ELF-1 (cell line): ENCODE measurements around the gene PSAP.

Experiments used
- DNase-seq: peaks from one replicate; pipeline ENCODE4 v3.0.0-alpha.2; 2016; ENCODE audit warnings: low read depth, low spot score

The PSAP gene

DNA sequence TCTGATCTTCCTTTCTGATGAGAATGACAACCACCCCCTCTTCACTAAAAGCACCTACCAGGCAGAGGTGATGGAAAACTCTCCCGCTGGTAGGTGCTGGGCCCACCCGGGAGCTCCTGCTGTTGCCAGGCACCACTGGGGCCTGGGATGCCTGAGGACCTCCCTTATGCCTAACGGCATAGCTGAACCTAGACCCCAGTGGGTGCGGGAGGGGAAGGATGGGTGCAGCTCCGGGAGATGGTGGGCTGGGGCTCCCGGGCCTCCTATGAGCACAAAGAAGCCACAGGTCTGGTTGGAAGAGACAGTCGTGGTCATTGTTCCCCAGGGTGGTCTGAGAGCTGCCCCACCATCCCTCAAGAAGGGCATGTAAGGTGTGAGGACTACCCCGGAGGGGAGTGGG lies 62.1 kb downstream of the PSAP start:
- no peak for DNase-seq

DNA sequence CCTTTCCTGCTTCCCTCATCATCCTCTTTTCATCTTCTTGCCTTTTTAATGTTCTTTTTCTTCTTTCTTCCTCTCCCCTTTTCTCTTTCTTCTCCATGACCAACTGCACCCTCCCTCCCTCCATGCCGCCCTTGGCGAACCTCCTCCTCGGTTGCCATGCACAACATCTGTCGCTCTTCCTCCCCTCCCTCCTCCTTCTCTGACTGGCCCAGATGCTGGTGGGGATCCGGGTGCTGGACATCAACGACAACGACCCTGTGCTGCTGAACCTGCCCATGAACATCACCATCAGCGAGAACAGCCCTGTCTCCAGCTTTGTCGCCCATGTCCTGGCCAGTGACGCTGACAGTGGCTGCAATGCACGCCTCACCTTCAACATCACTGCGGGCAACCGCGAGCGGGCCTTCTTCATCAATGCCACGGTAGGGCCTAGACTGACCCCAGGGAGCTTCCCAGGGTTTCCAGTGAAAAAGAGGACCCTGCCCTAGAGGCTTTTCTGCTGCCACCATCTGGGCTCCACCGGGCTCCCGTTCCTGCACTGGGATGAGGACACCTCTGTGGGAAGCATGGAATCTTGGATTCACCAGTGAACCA lies 66.3 kb downstream of the PSAP start:
- DNase-seq: no peak

DNA sequence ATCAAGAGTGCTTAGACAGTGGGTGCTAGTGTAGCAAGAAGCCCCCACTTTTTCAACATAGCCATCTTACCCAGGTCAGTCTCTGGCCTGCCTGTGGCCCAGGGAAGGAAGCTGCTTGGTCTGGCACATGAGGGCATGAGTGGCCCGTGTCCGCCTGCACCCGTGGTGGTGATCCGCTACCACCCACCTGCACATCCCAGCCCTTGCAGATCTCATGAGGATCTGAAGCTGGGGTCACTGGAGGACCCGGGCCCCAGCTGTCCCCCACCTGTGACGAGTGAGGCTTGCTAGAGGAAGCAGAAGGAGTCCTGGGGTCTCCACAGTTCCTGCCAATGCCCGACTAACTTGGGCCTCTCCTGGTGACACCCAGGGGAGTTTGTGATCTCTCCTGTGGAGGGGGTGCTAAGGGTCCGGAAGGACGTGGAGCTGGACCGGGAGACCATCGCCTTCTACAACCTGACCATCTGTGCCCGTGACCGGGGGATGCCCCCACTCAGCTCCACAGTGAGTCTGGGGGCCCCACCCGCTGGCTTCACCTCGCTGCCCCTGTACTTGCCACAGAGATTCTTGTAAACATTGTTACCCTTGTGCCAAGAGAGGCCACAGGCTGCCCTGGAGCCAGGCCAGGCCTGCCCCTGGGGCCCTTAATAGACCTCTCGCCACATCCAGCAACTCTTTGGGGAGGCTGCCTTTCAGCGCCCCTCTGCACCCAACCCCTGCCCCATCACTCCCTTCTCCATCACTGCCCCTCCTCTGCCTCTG lies 67.0 kb downstream of the PSAP start:
- no peak for DNase-seq

DNA sequence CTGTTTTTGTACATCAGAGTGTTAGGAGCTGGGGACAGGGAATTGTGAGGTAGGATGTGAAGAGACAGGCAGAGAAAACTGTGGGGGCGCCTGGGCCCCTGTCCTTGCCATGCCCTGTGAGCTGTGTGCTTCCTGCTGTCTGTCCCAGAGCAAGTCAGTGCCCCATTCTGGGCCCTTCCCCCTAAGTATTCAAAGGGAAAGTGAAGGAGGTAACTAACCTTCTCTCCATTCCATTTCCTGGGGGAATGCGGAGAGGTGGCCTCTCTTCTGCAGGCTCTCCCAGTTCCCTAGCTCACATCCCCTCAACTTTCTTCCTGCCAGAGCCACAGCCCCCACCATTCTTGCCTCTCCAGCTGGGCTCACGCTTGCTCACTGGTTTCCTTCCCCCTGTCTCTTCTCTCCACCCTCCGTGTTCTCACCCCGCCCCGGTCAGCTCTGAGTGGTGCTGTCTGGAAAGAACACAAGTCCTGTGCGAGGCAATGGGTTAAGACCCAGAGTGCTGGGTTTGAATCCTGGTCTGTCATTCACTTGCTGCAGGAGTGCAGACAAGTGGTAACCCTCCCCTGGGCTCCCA lies 68.0 kb downstream of the PSAP start:
- DNase-seq: no peak

DNA sequence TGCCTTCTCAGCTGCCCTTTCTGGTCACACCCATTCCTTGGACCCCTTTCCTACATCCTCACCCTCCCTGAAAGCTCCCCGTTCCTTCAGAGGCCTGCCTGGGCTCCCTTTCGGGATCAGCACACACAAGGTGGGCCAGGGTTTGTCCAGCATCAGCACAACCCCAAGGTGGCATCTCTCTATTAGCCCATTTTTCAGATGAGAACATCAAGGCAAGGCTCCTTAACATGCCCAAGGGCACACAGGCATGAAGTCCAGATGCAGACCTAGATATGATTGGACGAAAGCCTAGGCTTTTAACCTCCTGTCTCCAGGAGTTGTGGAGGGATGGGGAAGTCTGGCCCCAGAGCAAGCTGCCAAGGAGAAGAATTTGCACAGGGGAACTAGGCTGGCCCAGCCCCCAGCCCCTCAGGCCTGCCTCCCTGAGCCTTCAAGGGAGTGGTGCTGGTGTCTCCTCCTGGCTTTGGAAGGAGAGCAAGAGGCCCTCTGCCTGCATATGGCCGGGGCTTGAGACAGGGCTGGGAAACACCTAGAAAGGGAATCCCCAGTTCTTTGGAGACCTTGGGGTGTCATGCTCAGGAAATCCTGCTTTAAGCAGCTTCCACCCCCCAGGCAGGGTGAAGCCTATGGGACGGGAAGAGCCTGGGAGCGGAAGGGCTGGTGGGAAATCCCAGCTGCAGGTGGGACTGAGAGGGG lies 68.7 kb downstream of the PSAP start:
- DNase-seq: no peak

DNA sequence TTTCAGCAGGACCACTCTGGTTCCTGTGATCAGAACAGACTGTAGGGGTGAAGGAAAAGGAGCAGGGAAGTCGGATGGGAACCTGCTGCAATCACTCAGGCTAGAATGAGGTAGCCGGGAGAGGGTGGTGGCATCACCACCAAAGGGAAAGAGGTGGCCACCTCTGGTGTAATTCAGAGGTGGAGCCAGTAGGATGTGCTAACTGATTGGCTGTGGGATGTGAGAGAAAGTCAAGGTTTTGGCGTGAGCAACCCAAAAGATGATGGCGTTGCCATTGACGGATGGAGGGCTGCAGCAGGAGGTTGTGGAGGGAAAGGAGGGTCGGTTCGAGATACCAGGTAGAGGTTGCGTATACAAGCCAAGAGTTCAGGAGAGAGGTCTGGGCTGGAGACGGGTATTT lies 70.3 kb downstream of the PSAP start:
- no peak for DNase-seq

DNA sequence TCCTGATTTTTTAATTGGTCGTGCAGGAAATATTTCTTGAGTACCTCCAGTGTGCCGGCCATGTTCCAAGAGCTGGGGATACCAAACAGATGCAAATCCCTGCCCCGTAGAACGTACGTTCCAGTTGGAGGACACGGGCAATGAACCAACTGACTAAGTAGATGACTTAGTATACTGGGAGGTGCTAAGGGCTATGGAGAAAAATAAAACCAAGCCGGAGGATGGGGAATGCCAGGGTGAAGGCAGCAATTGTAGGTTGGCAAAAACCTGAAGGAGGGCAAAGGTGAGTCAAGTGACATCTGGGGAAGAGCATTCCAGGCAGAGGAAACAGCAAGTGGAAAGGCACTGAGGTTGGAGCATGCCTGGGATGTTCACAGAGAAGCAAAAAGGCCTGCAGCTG lies 70.9 kb downstream of the PSAP start:
- no peak for DNase-seq

DNA sequence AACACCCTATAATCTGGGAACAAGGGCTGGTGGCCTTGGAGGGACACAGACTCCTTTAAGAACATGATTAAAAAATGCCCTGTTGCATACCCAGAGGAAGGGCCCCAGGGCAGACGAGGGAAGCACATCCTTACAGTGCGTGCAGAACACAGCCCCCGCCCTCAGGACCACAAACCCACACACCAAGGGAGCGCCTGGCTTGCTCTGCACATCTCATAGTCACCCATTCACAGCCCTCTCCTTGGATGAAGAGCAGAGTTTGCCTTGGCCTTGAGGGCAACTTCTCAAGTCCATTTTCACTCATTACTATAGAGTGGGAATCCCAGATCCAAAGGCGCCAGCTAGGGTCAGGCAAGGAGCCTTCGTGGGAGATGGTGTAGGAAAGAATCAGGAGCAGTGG lies 71.4 kb downstream of the PSAP start:
- DNase-seq: no peak

DNA sequence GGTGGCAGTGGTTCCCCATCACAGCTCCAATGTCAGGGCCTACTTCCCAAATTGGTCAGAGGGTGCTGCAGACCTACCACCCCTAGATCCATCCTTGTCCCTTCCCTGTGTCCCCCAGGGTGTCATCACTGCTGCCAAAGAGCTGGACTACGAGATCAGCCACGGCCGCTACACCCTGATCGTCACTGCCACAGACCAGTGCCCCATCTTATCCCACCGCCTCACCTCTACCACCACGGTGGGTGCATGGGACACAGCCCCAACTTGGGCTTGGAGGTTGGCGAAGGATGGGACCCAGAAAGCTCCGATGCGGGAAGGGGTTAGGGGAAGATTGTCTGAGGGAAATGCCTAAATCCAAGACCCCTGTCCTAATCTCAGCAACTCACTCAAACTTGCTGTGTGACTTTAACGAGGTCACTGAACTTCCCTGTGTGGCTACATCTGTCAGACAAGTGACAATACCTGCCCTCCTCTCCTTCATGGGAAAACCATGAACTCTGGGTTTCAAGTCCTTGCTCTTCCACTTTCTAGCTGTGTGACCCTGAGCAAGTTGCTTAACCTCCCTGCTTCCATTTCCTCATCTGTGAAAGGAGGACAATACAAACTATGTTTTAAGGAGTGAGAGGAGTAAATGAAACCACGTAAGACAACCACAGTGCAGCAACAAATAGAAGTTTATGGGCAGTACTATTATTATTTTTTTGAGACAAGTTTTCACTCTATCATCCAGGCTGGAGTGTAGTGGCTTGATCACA lies 72.8 kb downstream of the PSAP start:
- DNase-seq: no peak

DNA sequence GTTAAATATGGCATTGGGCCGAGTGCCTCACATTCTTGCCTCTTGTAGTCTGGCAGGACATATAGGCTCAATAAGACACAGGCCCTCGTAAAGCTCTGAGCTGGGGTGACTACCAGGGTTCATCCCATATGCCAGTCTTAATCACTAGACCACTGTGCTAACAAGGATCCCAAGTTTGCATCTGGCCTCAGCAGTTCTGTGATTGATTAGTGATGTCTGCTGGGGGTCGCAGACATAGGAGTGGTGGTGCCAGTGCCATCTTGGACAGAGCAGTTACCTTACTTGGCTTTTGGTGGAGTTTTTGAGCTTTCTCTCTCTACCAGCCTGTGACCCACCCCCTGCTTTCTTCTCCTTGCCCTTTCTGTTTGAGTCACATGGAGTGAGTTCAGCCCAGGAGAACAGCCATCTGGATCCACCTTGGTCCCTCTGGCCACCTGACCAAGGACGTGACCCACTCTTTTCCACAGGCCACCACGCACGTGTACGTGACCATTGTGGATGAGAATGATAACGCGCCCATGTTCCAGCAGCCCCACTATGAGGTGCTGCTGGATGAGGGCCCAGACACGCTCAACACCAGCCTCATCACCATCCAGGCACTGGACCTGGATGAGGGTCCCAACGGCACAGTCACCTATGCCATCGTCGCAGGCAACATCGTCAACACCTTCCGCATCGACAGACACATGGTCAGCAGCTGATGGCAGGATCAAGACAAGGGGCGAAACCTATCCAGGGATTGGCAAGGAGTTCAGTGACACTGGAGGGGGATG lies 73.7 kb downstream of the PSAP start:
- DNase-seq: no peak

DNA sequence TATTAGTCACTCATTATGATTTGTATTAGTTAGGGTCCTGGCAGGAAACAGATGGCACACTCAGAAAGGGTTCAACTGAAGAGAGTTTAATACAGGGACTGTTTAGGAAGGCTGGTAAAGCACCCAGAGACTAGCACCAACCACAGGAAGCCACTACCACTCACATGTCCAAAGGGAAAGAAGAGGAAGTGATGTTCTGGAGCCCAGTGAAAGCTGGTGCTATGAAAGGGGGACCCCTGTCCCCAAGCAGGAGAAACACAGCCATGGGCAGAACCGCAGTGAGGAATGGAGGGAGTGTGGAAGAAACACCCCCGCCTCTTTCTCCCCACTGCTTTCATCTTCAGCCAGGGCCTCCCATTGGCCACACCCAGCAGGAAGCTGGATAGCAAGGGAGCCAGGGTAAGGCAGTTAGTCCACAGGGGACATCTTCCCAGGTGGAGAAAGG lies 74.5 kb downstream of the PSAP start:
- DNase-seq: no peak

DNA sequence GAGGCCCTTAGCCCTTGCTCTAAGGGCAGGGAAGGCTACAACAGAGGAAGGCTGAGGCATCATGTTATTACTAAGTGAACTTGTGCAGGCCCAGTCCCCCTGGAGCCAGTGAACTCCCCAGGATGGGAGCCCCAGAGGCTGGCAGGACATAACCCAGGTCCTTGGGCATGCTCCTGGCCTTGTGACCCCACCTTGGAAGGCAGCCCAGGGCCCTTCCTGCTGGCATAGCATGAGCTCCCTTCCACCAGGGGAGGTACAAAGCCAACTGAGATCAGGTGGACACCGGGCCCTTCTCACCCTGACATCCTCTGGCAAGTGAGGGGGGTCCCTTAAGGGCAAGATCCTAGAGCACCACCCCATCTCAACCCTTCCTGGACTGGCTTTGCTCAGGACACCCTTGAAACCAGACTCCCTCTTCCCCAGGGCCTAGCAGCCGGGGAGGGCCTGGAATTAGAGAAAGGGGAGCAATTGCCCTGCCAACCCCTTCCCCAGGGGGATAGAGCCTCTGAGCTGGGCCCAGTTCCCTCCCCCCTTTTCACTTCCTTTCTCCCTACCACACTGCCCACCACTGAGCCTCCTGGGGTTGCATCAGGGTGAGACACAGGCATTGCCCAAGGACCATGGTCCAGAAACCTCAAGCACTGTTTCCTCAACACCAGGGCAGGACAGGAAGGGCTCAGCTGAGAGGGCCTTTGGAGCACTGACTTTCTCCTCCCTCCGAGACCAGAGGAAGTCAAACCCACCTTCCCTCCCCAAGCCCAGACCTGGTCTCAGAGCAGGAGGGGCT lies 75.9 kb downstream of the PSAP start:
- DNase-seq: no peak

DNA sequence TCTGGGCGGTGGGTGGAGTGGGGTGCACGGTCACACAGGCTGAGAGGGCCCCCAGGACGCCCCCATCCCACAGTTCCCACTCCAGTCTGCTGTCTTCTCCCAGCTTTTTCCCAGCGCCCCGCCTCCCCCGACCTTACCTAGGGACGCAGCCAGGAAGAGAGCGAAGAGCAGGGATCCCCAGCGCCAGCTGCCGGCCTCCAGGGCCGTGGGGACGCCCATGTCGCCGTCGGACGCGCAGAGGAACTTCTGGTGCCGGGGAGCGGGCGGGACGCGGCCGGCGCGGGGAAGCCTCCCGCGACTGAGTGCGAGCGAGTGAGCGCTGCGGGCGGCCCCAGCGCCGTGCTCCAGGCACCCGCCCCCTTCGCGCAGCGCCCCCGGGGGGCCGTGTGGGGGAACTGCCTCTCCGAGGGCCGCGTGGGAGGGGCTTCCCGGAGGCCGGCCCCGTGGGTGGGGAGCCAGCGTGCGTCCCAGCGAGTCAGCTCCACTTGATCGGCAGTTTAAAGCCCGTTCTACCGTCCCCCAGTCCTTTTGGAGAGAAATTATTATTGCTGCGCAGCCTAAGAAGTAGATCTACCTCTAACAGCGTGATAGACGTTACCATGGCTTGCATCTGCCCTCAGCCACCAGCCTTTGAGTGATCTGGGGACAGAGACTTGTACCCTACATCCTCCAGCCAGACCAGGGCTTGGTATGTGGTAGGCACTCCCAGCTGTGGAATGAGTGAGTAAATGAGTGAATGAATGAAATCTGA lies 77.7 kb downstream of the PSAP start, which contains the start of gene VSIR:
VSIR (minus strand) TSS at position 300 of the 751 bp plus-strand sequence; CDS start at position 219, 81 bp downstream.
- peak; percentile 84 for DNase-seq

DNA sequence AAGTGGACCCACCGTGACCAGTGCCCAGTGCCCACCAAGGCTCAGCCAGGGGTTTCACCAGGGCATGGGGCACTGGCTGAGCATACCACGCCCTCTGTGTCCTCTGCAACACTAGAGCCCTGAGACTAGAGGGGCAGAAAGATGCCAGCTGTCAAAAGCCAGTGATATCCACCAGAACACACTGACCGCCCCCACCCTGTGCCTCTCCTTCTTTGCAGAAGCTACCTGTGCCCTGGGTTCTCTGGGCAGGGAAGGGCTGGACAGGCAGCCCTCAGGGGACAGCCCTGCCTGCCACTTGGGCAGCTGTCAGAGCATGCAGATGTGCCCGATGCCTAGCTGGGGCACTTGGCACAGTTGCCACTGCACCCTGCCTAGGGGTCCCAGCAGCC lies 78.2 kb downstream of the PSAP start:
- no peak for DNase-seq

DNA sequence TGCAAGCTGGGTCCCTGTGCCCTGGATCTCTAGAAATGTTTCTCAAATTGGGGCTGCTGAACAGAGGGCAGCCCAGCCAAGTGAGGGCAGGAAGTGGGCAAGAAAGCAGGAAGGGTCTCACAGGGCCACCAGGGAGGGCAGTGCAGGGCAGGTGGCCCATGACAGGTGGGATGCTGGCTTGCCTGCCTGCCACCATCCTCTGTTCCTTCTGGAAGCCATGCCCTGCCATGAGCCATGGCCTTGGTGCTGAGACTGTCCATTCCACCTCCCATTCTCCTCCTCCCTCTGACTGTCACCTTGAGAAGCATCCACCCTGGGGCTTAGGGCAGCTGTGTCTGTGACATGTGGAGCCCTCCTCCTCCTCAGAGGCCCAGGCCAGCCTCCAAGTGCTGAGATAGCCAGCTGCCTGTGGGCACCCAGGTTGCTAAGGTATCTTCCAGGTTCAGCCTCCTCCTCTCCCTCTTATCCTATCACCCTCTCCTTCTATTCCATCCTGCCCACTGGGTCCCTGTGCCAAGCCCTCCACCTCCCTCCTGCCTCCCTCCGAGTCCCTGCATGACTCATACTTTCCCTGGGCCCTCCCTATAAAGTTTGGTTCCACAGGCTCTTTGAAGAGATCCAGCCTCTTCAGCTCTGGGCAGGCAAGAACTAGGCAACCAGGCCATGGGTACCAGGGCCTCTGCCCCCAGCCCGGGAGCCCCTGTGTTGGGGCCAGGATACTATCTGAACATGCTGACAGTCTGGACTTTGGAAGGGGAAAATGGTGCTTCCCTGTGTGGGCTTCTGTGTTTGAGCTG lies 79.0 kb downstream of the PSAP start:
- no peak for DNase-seq

DNA sequence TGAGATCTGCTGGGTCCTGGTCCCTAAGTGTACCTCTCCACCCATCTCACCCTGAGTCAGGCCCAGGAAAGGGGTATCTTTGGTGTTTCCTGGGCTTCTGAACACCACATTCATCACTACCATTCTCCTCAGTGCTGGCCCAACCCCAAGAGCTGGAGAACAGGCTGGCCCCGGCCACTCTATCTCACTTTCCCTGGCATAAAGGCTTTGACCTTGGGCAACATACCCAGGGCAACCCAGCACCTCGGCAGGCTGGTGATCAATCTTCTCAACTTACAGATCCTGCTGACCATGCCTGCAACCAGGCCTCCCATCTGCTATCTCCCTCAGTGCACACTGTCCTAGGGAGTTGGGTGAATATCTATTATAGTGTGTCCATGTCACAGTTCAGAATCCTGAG lies 79.8 kb downstream of the PSAP start:
- no peak for DNase-seq

DNA sequence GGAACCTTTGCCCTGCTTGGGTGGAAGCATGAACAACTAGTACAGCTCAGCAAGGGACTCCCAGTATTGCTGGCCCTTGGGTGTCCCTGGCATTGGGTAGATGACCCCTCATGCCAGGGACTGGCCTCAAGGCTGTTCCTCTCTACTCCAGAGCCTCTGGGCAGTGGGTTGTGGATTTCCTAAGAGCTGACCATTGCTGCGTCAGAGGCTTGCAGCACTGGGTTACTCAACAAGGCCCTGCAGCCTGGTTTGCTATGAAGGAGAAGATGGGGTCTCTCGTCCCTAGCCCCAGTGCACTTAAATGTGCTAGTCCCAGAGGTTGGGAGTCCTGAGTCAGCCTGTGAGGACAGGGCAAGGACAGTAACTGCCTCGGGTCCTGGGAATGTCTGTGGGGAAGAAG lies 80.3 kb downstream of the PSAP start:
- DNase-seq: no peak

DNA sequence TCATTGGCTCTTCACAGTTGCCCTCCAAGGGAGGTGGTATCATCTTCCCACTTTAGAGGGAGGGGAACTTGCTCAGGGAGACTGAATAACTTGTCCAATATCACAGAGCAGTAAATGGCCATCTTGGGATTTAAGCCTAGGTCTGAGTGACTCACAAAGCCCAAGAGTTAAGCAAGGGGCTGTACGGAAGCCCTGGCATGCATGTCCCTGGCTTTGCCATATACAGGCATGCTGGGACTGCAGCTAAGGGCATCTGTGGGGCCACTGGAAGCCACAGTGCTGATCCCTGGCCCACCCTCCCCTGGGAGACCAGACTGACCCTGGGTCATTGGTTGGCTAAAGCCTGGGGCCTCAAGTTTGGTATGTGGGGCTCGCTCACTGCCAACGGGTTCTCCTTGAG lies 80.8 kb downstream of the PSAP start:
- no peak for DNase-seq
